ENCODE results near the gene PDZRN4. TPM values are rescaled to one million over a fixed set of nuclear protein-coding genes. Genes with fewer than 3 reads are reported as not detected.

PDZRN4 gene
- total RNA-seq, 2 experiments from 2014 or later, result not detected

DNA sequence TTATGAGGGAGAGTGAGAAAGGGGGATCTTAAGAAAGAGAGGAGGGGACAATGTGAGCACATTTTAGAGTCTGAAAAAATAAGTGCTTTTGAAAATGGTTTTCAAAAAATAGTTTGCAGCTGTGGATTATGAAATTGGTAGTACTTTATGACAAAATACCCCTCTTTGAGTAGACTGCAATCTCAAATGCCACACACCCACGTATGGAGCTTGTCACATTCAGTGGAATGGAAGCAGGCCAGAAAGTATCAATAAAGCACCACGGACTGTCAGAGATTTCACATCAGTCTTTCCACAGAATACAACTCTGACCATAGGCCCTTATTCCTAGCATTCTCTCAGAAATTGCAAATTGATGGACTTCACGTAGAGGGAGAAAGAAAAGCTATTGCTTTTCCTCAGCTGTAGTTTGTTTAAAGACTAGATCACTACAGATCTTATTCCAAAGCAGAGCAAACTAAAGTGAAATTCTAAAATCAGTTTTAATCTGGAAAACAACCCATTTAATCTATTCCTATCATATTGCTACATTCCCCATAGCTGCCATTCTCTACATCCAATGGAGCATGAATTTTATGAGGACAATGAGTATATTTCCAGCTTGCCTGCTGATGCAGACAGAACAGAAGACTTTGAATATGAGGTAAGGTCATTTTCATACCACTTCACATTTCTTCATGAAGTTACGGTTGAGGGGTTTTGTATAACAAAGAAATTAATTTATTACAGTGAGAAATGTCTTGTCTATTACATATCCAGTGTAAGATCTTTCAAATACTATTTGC is 321.3 kb downstream of the PDZRN4 start:
- Mint-ChIP-seq H3K4me1 (no peaks in the 10 kb centered on the region), H3K4me3 (no peak overlapping the region), H3K27ac (no peak overlapping the region), H3K36me3 (ENCODE audit: low read depth) (no peaks in the 10 kb centered on the region), H3K27me3 (peaks cover 2% of the 10 kb centered on the region), H3K9me3 (no peaks in the 10 kb centered on the region)
- no peak for DNase-seq
- POLR2A ChIA-PET, result no interaction called here
- CTCF ChIA-PET, result no interaction called here

DNA sequence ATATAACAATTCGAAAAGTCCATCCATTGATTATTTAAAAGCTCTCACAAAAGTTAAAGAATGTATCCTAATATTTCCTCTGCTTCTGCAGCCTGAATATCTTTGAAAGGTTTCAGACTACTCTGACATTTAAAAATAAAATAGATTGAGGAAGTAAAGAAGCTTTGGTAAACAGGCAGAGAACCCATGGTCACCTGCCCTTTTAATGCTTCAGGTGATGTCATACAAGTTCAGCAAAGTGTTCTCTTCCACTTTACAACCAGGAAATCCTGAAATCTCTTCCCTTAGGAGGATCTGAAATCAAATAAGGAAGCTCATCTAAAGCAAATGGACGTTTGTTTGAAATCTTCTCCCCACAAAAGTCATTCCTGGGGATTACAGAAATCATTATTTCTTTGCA is 322.4 kb downstream of the PDZRN4 start:
- Mint-ChIP-seq H3K4me3 (no peak overlapping the region), H3K36me3 (ENCODE audit: low read depth) (no peaks in the 10 kb centered on the region), H3K27me3 (peaks cover 2% of the 10 kb centered on the region), H3K4me1 (no peaks in the 10 kb centered on the region), H3K27ac (no peak overlapping the region), H3K9me3 (no peaks in the 10 kb centered on the region)
- CTCF ChIA-PET, result no interaction called here
- POLR2A ChIA-PET, result no interaction called here
- no peak for DNase-seq

DNA sequence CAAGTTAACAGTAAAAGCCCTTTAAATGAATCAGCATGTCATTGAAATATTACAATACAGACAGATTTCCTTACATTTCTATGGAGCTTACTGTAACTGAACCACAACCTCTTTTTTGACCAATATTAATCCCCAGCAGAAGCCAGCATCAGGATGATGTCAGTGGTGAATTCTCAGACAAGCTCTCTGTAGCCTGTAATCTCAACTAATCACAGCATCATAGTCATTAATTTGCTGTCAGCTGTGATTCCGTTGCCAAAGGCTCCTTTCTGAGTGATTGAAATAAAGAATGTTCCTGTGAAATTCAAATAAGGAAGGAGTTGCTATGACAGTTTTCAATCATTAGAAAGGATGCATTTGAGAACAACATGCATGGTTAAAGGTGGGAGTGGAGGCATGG is 323.1 kb downstream of the PDZRN4 start:
- Mint-ChIP-seq H3K4me3 (no peak overlapping the region), H3K27ac (no peak overlapping the region), H3K36me3 (ENCODE audit: low read depth) (no peaks in the 10 kb centered on the region), H3K9me3 (no peaks in the 10 kb centered on the region), H3K4me1 (no peaks in the 10 kb centered on the region), H3K27me3 (peaks cover 2% of the 10 kb centered on the region)
- no peak for DNase-seq
- POLR2A ChIA-PET, result no interaction called here
- CTCF ChIA-PET, result no interaction called here

DNA sequence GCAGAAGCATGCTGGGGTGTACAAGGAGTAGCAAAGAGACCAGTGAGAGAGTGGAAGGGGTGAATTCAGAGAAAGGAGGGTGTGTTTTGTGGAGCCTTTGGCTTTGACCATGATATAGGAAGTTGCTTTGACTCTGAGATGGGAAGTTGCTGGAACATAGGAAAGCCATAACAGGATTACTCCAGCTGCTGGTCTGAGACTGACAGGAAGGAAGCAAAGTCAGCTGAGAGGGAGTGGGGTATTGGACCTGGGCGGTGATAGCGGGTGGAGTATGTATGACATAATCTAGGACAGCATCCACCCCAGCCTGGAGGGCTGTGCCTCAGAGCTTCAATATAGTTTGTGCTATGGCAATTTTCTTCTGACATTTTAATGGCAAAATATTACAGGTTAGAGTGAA is 324.4 kb downstream of the PDZRN4 start:
- CTCF ChIA-PET, result no interaction called here
- POLR2A ChIA-PET, result no interaction called here
- Mint-ChIP-seq H3K27ac (no peak overlapping the region), H3K4me3 (no peak overlapping the region), H3K4me1 (no peaks in the 10 kb centered on the region), H3K27me3 (peaks cover 4% of the 10 kb centered on the region), H3K36me3 (ENCODE audit: low read depth) (no peaks in the 10 kb centered on the region), H3K9me3 (no peaks in the 10 kb centered on the region)
- no peak for DNase-seq

DNA sequence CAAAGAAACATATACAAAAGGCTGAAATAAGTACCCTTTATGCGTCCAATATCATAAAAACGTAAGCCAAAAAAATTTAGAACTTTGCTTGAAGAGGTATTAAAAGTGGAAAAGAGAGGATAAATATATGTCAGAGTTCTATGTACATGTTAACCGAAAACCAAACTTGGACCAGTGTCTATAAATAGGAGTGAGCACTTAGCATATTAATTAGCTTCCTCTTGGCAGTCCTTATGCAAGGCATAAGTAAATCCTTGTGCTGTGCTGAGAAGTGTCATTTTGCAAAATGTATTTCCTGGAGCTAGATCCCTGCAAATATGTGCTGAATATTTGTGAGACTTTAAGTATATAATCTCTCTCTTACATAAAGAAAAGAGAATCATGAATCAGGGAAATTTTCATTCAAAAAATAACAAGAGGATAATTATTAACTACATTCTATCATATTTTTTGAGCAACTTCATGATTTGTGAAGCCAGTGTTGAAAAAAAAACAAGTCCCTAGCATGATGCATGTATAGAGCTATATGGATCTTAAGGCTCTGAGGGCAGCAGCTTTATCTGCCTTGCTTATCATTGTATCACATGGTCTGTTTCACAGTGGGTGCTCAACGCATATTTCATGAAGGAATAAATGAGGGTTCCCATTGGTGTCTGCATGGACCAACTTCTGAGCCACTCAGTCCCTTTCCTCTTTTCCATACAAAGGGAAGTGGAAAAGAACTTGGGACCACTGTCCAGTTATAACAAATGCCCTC is 326.1 kb downstream of the PDZRN4 start:
- ChIA-PET CTCF (no interaction called here), POLR2A (no interaction called here)
- no peak for DNase-seq
- Mint-ChIP-seq H3K4me3 (no peak overlapping the region), H3K9me3 (no peaks in the 10 kb centered on the region), H3K36me3 (ENCODE audit: low read depth) (no peaks in the 10 kb centered on the region), H3K27me3 (peaks cover 4% of the 10 kb centered on the region), H3K27ac (no peak overlapping the region), H3K4me1 (no peaks in the 10 kb centered on the region)

DNA sequence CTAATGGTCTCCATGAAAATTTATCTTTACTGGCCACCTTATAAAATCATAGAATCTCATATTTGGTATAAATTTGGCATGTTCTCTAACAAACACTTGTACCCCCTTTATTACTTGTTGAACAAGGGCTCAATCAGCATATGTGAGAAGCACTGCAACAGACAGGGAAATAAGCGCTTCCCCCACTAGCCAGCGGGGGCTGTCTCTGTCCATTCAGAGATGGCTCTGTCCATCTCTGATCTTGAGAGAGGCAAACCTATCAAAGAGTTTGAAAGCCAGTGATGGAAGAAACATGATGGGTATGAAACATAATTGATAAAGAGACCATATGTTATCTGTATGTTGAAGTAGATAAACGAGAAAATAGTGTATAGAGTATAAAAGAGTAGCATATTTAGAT is 326.8 kb downstream of the PDZRN4 start:
- no peak for DNase-seq
- Mint-ChIP-seq H3K4me1 (no peaks in the 10 kb centered on the region), H3K4me3 (no peak overlapping the region), H3K27me3 (peaks cover 4% of the 10 kb centered on the region), H3K36me3 (ENCODE audit: low read depth) (no peaks in the 10 kb centered on the region), H3K27ac (no peak overlapping the region), H3K9me3 (no peaks in the 10 kb centered on the region)
- ChIA-PET POLR2A (no interaction called here), CTCF (no interaction called here)

DNA sequence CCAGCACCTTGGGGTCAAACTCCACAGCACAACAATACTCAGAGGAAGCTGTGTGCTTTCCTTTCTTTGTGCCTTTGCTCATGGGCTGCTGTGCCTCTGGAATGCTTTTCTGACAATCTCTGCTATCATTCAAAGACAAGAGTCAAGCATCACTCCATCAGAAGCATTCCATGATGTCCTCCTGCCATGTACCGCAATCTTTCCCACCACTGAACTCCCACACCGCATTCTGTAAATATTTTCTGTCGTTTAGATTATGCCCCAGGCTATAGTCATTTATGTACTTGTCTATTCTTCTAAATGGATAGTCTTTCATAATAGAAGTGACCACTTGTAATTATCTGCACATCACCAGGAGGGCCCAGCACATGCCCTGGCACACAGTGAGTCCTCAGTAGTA is 327.8 kb downstream of the PDZRN4 start:
- DNase-seq, result no peak
- H3K9me3 Mint-ChIP-seq, result no peaks in the 10 kb centered on the region
- no peaks in the 10 kb centered on the region for H3K36me3 Mint-ChIP-seq (ENCODE audit: low read depth)
- POLR2A ChIA-PET, result no interaction called here
- H3K4me3 Mint-ChIP-seq, result no peak overlapping the region
- H3K27ac Mint-ChIP-seq, result no peak overlapping the region
- no peaks in the 10 kb centered on the region for H3K4me1 Mint-ChIP-seq
- peaks cover 4% of the 10 kb centered on the region for H3K27me3 Mint-ChIP-seq
- CTCF ChIA-PET, result no interaction called here

DNA sequence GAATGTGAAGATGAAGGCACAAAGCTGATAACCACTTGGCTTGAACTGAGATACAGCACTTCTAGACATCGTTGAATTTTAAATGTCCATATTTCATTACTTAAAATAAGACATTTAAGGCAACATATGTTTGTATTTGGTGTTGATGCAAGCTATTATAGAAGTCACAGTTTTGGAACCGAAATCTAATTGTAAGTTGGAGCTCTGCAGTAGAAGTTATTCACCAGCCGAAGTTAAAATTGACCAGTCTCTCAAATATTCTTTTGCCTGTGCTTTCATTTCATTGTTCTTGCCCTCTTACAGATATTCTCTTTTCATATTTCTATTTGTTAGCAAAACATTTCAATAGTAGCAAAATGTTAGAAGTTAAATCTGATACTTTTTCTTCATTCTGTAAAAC is 332.7 kb downstream of the PDZRN4 start:
- Mint-ChIP-seq H3K27ac (no peak overlapping the region), H3K4me3 (no peak overlapping the region), H3K36me3 (ENCODE audit: low read depth) (no peaks in the 10 kb centered on the region), H3K9me3 (no peaks in the 10 kb centered on the region), H3K27me3 (peaks cover 2% of the 10 kb centered on the region), H3K4me1 (peaks cover 3% of the 10 kb centered on the region)
- CTCF ChIA-PET, result no interaction called here
- POLR2A ChIA-PET, result no interaction called here
- no peak for DNase-seq

DNA sequence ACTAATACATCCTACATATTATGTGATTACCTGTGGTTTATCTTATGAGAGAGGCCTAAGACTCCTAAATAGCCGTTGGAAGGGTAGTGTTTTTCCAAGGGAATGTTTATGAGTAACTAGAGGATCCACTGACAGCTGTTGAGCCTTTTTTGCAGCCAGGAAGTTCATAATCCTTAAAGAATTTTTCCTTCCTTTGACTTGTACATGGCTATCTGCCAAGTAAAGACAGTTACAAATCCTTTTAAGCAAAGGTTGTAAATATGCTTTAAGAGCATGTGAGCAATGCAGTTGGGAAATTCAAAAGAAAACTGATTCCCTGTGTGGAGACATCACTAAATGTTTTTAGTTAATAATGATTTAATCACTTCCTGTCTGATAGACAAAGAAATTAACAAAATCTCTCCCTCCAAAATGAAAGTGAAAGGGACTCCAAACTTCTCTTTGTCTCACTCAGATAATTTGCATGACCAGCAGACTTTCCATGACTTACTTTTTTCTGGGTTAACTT is 333.8 kb downstream of the PDZRN4 start:
- peaks cover 3% of the 10 kb centered on the region for H3K4me1 Mint-ChIP-seq
- H3K36me3 Mint-ChIP-seq (ENCODE audit: low read depth), result no peaks in the 10 kb centered on the region
- H3K27ac Mint-ChIP-seq, result no peak overlapping the region
- no peaks in the 10 kb centered on the region for H3K9me3 Mint-ChIP-seq
- no peak overlapping the region for H3K4me3 Mint-ChIP-seq
- ChIA-PET CTCF (no interaction called here), POLR2A (no interaction called here)
- no peaks in the 10 kb centered on the region for H3K27me3 Mint-ChIP-seq
- no peak for DNase-seq

DNA sequence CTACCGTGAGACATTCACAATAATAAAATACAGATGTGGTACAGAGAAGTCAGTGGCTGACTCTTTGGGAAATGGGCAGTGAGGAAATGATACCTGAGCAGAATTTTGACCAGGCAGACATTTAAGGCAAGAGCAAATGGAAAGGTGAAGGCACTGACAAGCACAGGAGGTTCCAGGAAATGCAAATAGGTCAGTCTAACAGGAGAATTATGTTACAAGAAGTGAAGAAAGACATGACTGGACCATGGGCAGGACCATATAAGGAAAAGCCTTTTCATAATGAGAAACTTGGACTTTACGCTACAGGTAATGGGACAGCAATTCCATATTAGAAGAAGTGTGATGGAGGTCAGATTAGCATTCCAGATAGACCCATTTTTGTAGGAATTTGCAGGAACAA is 338.9 kb downstream of the PDZRN4 start:
- no peak overlapping the region for H3K4me3 Mint-ChIP-seq
- CTCF ChIA-PET, result no interaction called here
- H3K27ac Mint-ChIP-seq, result no peak overlapping the region
- POLR2A ChIA-PET, result no interaction called here
- peaks cover 3% of the 10 kb centered on the region for H3K4me1 Mint-ChIP-seq
- H3K36me3 Mint-ChIP-seq (ENCODE audit: low read depth), result no peaks in the 10 kb centered on the region
- no peaks in the 10 kb centered on the region for H3K27me3 Mint-ChIP-seq
- no peaks in the 10 kb centered on the region for H3K9me3 Mint-ChIP-seq
- DNase-seq, result no peak

DNA sequence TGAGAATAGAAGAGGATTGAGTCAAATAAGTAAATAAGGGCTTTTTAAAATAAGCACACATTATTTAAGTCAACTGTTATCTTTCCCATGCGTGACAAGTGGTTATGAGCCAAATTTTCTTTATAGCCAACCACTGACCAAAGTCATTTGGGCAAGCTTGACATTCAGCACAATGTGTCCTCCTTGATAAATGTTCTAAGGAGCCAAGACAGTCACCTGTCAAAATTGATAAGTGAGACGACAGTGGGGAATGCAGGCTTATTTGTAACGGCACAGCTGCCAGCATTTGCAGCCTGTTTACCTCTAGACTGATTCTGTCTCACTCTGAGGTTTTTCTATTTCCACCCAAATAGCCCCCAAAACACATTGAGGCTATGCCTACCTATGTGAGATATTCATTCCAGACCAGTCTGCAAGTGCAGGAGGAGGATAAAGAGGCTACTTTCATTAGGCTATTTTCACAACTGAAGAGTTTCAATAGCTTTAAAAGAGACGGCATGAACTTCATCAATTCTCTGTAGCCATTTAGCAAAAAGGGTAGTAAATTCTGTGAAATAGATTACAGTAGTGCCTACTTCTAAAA is 339.5 kb downstream of the PDZRN4 start:
- Mint-ChIP-seq H3K9me3 (no peaks in the 10 kb centered on the region), H3K27me3 (no peaks in the 10 kb centered on the region), H3K36me3 (ENCODE audit: low read depth) (no peaks in the 10 kb centered on the region), H3K4me1 (no peaks in the 10 kb centered on the region), H3K4me3 (no peak overlapping the region), H3K27ac (no peak overlapping the region)
- ChIA-PET CTCF (no interaction called here), POLR2A (no interaction called here)
- no peak for DNase-seq

DNA sequence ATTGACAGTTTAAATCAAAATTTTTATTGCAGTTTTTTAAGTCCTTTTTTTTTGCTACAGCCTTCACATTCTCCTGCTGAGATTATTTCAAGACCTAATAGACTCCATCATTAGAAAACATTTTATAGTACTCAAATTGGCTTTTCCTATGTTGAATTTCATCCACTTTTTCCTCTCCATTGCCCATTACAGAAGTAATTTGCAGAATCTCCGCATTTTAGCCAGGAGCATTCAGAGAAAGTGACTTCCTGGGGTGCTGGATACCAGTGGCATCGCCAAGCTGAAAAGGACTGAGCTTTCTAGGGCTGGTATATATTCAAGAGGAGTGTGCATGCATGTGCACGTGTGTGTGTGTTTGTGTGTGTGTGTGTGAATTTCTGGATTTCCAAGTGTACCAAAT is 340.8 kb downstream of the PDZRN4 start:
- Mint-ChIP-seq H3K27ac (no peak overlapping the region), H3K4me3 (no peak overlapping the region), H3K9me3 (no peaks in the 10 kb centered on the region), H3K4me1 (no peaks in the 10 kb centered on the region), H3K36me3 (ENCODE audit: low read depth) (no peaks in the 10 kb centered on the region), H3K27me3 (no peaks in the 10 kb centered on the region)
- POLR2A ChIA-PET, result no interaction called here
- no peak for DNase-seq
- CTCF ChIA-PET, result no interaction called here

DNA sequence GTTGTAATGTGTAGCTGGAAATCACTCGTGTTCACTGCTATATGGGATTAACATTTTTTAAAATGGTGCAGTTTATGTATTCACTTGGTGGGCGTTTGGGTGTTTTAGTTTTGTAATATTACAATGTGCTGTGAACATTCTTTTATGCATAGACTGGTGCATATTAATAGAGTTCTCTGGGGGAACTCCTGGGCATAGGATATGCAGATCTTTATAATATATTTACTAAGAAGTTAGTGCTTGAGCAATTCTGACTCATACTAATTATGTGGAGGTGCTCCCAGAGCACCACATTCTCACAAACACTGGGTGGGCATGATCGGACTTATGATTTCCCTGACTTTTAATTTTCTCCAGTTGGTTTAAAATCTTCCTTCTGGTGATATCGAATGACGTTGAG is 342.3 kb downstream of the PDZRN4 start:
- no peaks in the 10 kb centered on the region for H3K4me1 Mint-ChIP-seq
- H3K27ac Mint-ChIP-seq, result no peak overlapping the region
- no peaks in the 10 kb centered on the region for H3K9me3 Mint-ChIP-seq
- no peak for DNase-seq
- no peak overlapping the region for H3K4me3 Mint-ChIP-seq
- ChIA-PET POLR2A (no interaction called here), CTCF (no interaction called here)
- peaks cover 3% of the 10 kb centered on the region for H3K27me3 Mint-ChIP-seq
- H3K36me3 Mint-ChIP-seq (ENCODE audit: low read depth), result no peaks in the 10 kb centered on the region

Measured in activated CD4-positive, alpha-beta T cell treated with anti-CD3 and anti-CD28 coated beads, Interleukin-2, amount 10 ng/mL, durations not matched to agents 7 days and 5 days (primary cell).